Vagina (tissue), 2 donors: ENCODE measurements around the gene CNNM2. TPM values are rescaled to one million over a fixed set of nuclear protein-coding genes. Genes with fewer than 3 reads are reported as not detected.

Source experiments
- DNase-seq, 2 donors: peaks; one replicate each; pipeline ENCODE4 v3.0.0-alpha.2; 2017; ENCODE audit errors: extremely low spot score in 2 of 2
- H3K27ac ChIP-seq: fragments of 200-600 bp; sonication (generic); one replicate; pipeline ENCODE4 v1.5.1; 2019
- H3K27me3 ChIP-seq: fragments of 200-600 bp; sonication (generic); one replicate; pipeline ENCODE4 v1.5.1; 2019
- H3K36me3 ChIP-seq, 2 donors: fragments of 200-600 bp; sonication (generic); one replicate each; pipeline ENCODE4 v1.5.1; 2017 to 2019
- H3K4me1 ChIP-seq: fragments of 200-600 bp; sonication (generic); one replicate; pipeline ENCODE4 v1.5.1; 2019
- H3K4me3 ChIP-seq, 2 donors: fragments of 200-600 bp; sonication (generic); 1 replicate in 1 of 2; 2 replicates in 1 of 2; pipeline ENCODE4 v1.5.1; 2016 to 2019
- H3K9me3 ChIP-seq: fragments of 200-600 bp; sonication (generic); one replicate; pipeline ENCODE4 v1.5.1; 2019
- CTCF ChIP-seq, 3 experiments: fragments of 450-650 bp in 2 of 3; fragments of 200-600 bp in 1 of 3; sonication (generic) in 1 of 3; IDR thresholded peaks; one replicate each; pipeline ENCODE4 v1.5.1; 2017 to 2019; ENCODE audit warnings: antibody characterized with exemption in 3 of 3, mild to moderate bottlenecking in 2 of 3, moderate library complexity in 2 of 3
- POLR2A ChIP-seq, 2 donors: fragments of 450-650 bp; IDR thresholded peaks; one replicate each; pipeline ENCODE4 v1.6.1; 2017; ENCODE audit warnings: antibody characterized with exemption in 2 of 2, mild to moderate bottlenecking in 2 of 2, moderate library complexity in 2 of 2
- POLR2AphosphoS5 ChIP-seq, 2 donors: sonication (generic); formaldehyde crosslinking; IDR thresholded peaks; one replicate each; pipeline ENCODE4 v1.9.0; 2017; ENCODE audit warnings: antibody characterized with exemption in 2 of 2, mild to moderate bottlenecking in 2 of 2, low read depth in 1 of 2; ENCODE audit not compliant: insufficient read depth in 1 of 2
- intact Hi-C: fragments of 100-400 bp; cut with DNase I; formaldehyde crosslinking; loops from one replicate; pipeline ENCODE4 v1.15.1; 2023
- total RNA-seq: library from RNA; depleted of rRNA; stranded (reverse); fragments of >200 nt; gene quantifications from one replicate; pipeline ENCODE4 v1.2.3, GENCODE V29; 2016

CNNM2 gene
- total RNA-seq, 1 donor from 2014 or later = 9.6 TPM

- no peak for TF ChIP-seq CTCF (IDR thresholded peaks at IDR 0.05)
- TF ChIP-seq POLR2A (IDR thresholded peaks at IDR 0.05) = no peak
- TF ChIP-seq POLR2AphosphoS5 (IDR thresholded peaks at IDR 0.05; ENCODE audit: insufficient read depth in 1 of 2, low read depth in 1 of 2) = no peak
- no peak overlapping the region for H3K27ac ChIP-seq
- no peaks in the 10 kb centered on the region for H3K27me3 ChIP-seq
- no peaks in the 10 kb centered on the region for H3K9me3 ChIP-seq
- H3K36me3 ChIP-seq = no peaks in the 10 kb centered on the region
- no peaks in the 10 kb centered on the region for H3K4me1 ChIP-seq
- H3K4me3 ChIP-seq = no peak overlapping the region
- no peak for DNase-seq
- intact Hi-C loops = no loop called here
These were observed 101.3 kb downstream of the CNNM2 start for GRCh38 chr10:103019425-103019824.

GRCh38 chr10:103021150-103021899, 103.2 kb downstream of the CNNM2 start:
- no peak overlapping the region for H3K27ac ChIP-seq
- intact Hi-C loops = no loop called here
- H3K4me3 ChIP-seq = no peak overlapping the region
- TF ChIP-seq POLR2AphosphoS5 (IDR thresholded peaks at IDR 0.05; ENCODE audit: insufficient read depth in 1 of 2, low read depth in 1 of 2) (no peak), CTCF (IDR thresholded peaks at IDR 0.05) (no peak), POLR2A (IDR thresholded peaks at IDR 0.05) (no peak)
- H3K27me3 ChIP-seq = no peaks in the 10 kb centered on the region
- DNase-seq = no peak
- no peaks in the 10 kb centered on the region for H3K4me1 ChIP-seq
- H3K36me3 ChIP-seq = no peaks in the 10 kb centered on the region
- no peaks in the 10 kb centered on the region for H3K9me3 ChIP-seq

GRCh38 chr10:103021900-103022293, 103.8 kb downstream of the CNNM2 start:
- no peak for TF ChIP-seq POLR2A (IDR thresholded peaks at IDR 0.05)
- no peak for TF ChIP-seq POLR2AphosphoS5 (IDR thresholded peaks at IDR 0.05; ENCODE audit: insufficient read depth in 1 of 2, low read depth in 1 of 2)
- no peak for TF ChIP-seq CTCF (IDR thresholded peaks at IDR 0.05)
- no peak overlapping the region for H3K27ac ChIP-seq
- no peak for DNase-seq
- H3K27me3 ChIP-seq = no peaks in the 10 kb centered on the region
- no peaks in the 10 kb centered on the region for H3K9me3 ChIP-seq
- H3K4me1 ChIP-seq = no peaks in the 10 kb centered on the region
- no peaks in the 10 kb centered on the region for H3K36me3 ChIP-seq
- H3K4me3 ChIP-seq = no peak overlapping the region
- intact Hi-C loops = no loop called here

GRCh38 chr10:103025696-103026095, 107.6 kb downstream of the CNNM2 start:
- H3K9me3 ChIP-seq = no peaks in the 10 kb centered on the region

GRCh38 chr10:103038570-103038969, 120.5 kb downstream of the CNNM2 start:
- Histone ChIP-seq H3K4me1 (peaks cover 4% of the 10 kb centered on the region), H3K9me3 (no peaks in the 10 kb centered on the region), H3K4me3 (no peak overlapping the region), H3K27ac (no peak overlapping the region), H3K36me3 (no peaks in the 10 kb centered on the region), H3K27me3 (no peaks in the 10 kb centered on the region)
- TF ChIP-seq CTCF (IDR thresholded peaks at IDR 0.05) = no peak
- no peak for TF ChIP-seq POLR2AphosphoS5 (IDR thresholded peaks at IDR 0.05; ENCODE audit: insufficient read depth in 1 of 2, low read depth in 1 of 2)
- TF ChIP-seq POLR2A (IDR thresholded peaks at IDR 0.05) = no peak
- DNase-seq = no peak
- intact Hi-C loops = no loop called here

More at GRCh38 chr10:103025696-103026095, 107.6 kb downstream of the CNNM2 start:
- Histone ChIP-seq H3K4me3 (no peak overlapping the region), H3K27ac (no peak overlapping the region), H3K27me3 (no peaks in the 10 kb centered on the region), H3K36me3 (no peaks in the 10 kb centered on the region), H3K4me1 (no peaks in the 10 kb centered on the region)
- TF ChIP-seq POLR2AphosphoS5 (IDR thresholded peaks at IDR 0.05; ENCODE audit: insufficient read depth in 1 of 2, low read depth in 1 of 2) = no peak
- intact Hi-C loops = no loop called here
- DNase-seq = no peak
